ENCODE measurements around the gene DIMT1. TPM values are rescaled to one million over a fixed set of nuclear protein-coding genes. Genes with fewer than 3 reads are reported as not detected.

Gene DIMT1
- total RNA-seq, 1 donor from 2014 or later, result 22.1 TPM

- Mint-ChIP-seq H3K27ac (no peak overlapping the region), H3K27me3 (no peaks in the 10 kb centered on the region)
- TF ChIP-seq CTCF (conservative IDR thresholded peaks at IDR 0.05), result no peak
These were observed 21.1 kb upstream of the DIMT1 start for GRCh38 chr5:62424763-62425162.

DNA sequence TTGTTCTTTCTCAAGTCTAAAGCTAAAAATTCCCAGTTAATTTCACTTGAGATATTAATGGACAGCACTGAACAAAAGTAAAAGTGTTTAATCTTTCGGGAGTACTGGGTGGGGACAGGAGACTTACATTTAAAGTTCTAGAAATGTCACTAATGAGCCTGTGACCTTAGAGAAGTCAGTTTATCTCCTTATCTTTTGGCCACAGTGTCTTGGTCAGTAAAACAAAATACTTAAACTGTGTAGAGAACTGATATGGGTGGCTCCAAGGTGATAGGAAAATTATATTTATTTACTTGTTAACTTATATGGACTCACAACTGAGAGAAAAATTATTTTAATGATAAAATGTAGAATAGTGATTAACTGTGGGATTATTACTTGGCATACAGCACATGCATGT, 17.7 kb upstream of the DIMT1 start:
- Mint-ChIP-seq H3K27me3 (no peaks in the 10 kb centered on the region), H3K9me3 (no peaks in the 10 kb centered on the region), H3K27ac (no peak overlapping the region), H3K4me1 (ENCODE audit: unreplicated experiment) (peaks cover 4% of the 10 kb centered on the region), H3K36me3 (no peaks in the 10 kb centered on the region), H3K4me3 (no peak overlapping the region)
- no peak for TF ChIP-seq CTCF (conservative IDR thresholded peaks at IDR 0.05)
- DNase-seq (ENCODE audit: extremely low spot score, unreplicated experiment), result no peak

More at GRCh38 chr5:62424763-62425162, 21.1 kb upstream of the DIMT1 start:
- no peak for DNase-seq (ENCODE audit: extremely low spot score, unreplicated experiment)
- peaks cover 4% of the 10 kb centered on the region for H3K4me1 Mint-ChIP-seq (ENCODE audit: unreplicated experiment)
- no peak overlapping the region for H3K4me3 Mint-ChIP-seq
- no peaks in the 10 kb centered on the region for H3K9me3 Mint-ChIP-seq
- no peaks in the 10 kb centered on the region for H3K36me3 Mint-ChIP-seq

- TF ChIP-seq CTCF (conservative IDR thresholded peaks at IDR 0.05), result no peak
- H3K4me3 Mint-ChIP-seq, result no peak overlapping the region
- no peaks in the 10 kb centered on the region for H3K4me1 Mint-ChIP-seq (ENCODE audit: unreplicated experiment)
- H3K27me3 Mint-ChIP-seq, result no peaks in the 10 kb centered on the region
- no peak for DNase-seq (ENCODE audit: extremely low spot score, unreplicated experiment)
- H3K9me3 Mint-ChIP-seq, result no peaks in the 10 kb centered on the region
- H3K36me3 Mint-ChIP-seq, result no peaks in the 10 kb centered on the region
- no peak overlapping the region for H3K27ac Mint-ChIP-seq
These were observed 15.9 kb upstream of the DIMT1 start for GRCh38 chr5:62419609-62420008.

DNA sequence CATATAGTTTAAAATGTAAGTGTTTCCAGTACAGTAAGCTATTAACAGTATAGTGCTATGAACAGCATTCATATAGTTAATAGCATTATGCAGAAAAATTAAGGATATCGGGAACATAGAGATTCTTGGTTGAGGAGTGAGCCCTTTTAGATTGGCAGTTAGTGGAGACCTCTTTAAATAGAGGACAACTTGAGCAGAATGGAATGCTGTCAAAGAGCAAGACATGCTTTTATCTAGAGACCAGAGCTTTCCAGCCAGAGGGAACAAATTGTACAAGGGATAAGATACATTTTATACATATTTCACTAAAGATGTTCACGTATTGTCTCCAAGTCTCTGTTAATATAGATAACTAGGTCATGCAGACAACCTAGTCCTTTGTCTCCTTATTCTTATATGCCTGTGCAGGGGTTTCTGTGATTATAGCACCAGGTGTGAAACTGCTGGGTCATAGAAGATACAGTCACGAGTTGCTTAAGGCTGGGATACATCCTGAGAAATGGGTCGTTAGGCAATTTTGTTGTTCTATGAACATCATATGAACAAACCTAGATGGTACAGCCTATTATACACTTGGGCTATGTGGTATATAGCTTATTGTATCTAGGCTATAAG, 14.9 kb upstream of the DIMT1 start:
- Mint-ChIP-seq H3K4me3 (no peak overlapping the region), H3K36me3 (no peaks in the 10 kb centered on the region), H3K9me3 (no peaks in the 10 kb centered on the region), H3K27ac (no peak overlapping the region), H3K27me3 (no peaks in the 10 kb centered on the region), H3K4me1 (ENCODE audit: unreplicated experiment) (peaks cover 10% of the 10 kb centered on the region)
- no peak for TF ChIP-seq CTCF (conservative IDR thresholded peaks at IDR 0.05)
- DNase-seq (ENCODE audit: extremely low spot score, unreplicated experiment), result no peak

GRCh38 chr5:62413711-62414110, 10.0 kb upstream of the DIMT1 start:
- H3K9me3 Mint-ChIP-seq, result no peaks in the 10 kb centered on the region
- H3K36me3 Mint-ChIP-seq, result no peaks in the 10 kb centered on the region
- no peaks in the 10 kb centered on the region for H3K27me3 Mint-ChIP-seq
- no peak for DNase-seq (ENCODE audit: extremely low spot score, unreplicated experiment)
- peak overlapping the region; percentile 96 for H3K4me3 Mint-ChIP-seq
- peaks cover 19% of the 10 kb centered on the region for H3K4me1 Mint-ChIP-seq (ENCODE audit: unreplicated experiment)
- TF ChIP-seq CTCF (conservative IDR thresholded peaks at IDR 0.05), result no peak
- peak overlapping the region; percentile 89 for H3K27ac Mint-ChIP-seq
